AG04449 (cell line): ENCODE measurements around the gene RAD51B.
A peak's percentile ranks its signal among the peaks of the same experiment; 100 is the strongest.

Experiments used
- CTCF ChIA-PET: fragments of 350-600 bp; formaldehyde crosslinking; extraction: SDS; loops from one replicate; lab custom pipeline; 2021; ENCODE audit warnings: antibody characterized with exemption; lab: Yijun Ruan, JAX
- POLR2A ChIA-PET: fragments of 400-600, 350-600 bp; formaldehyde crosslinking; extraction: SDS; loops from one replicate; lab custom pipeline; 2020; ENCODE audit warnings: antibody characterized with exemption, inconsistent platforms; lab: Yijun Ruan, JAX
- DNase-seq: peaks from one replicate; pipeline ENCODE4 v3.0.0-alpha.2; 2010; ENCODE audit warnings: low read depth, low spot score
- H3K4me3 ChIP-seq: 2 replicates; pipeline ENCODE4 v1.5.1; 2011; ENCODE audit warnings: low read depth, mild to moderate bottlenecking, control low read depth, low read length
- CTCF ChIP-seq: IDR thresholded peaks from one replicate; pipeline ENCODE4 v1.5.1; 2011; ENCODE audit warnings: mild to moderate bottlenecking, moderate library complexity, low read length, control low read depth, inconsistent platforms; ENCODE audit not compliant: insufficient read depth; ENCODE audit errors: missing control alignments

RAD51B gene

DNA sequence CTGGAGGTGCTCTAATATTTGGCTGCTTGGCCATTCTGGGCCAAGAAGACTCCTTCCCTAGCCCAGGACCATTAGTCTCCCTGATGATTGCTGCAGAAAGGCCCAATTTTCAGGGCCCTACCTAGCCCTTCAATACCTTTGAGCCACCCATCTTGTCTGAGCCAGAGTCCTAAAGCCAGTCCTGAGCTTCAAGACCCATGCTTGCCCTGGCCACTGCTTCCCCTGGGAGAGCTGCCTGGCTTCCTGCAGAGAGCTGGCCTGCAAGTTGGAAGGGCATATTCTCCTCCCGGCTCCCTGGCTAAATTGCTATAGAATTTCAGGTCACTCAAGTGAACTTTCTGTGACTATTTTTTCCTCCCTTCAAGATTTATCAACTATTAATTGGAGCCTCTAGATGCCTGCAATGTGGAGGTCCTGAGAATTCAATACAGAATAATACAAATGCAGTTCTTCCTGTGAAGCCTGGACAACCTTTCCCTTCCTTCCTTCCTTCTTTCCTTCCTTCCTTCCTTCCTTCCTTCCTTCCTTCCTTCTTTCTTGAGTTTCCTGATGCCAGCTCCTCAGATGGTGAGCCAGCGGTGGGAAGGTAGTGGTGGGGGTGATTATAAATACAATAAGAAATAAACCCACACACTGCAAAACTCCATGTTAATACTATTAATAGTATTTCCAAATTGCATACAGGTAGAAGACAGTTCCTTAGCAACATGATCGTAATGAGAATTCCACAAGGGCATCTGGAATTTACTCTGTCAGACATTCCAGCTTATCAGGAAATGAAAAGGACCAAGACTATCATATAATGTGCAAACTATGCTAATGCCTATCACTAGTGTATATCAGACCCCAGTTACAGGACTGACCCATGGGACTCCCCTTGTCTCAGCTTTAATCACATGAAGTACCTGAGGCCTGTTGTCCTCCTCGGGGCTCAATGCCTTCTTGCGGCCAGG is 865.2 kb downstream of the RAD51B start:
- CTCF ChIA-PET, result interaction anchor here (1.2 to 1.9 kb wide), 3 partner anchors 105 to 436 kb away, joined by 3 to 7 read pairs (median 6); no protein-coding TSS in a partner anchor

GRCh38 chr14:68685419-68686204 is 866.0 kb downstream of the RAD51B start:
- TF ChIP-seq CTCF, result no peak
- DNase-seq, result no peak
- ChIA-PET CTCF (interaction anchor here (1.2 to 1.9 kb wide), 3 partner anchors 104 to 437 kb away, joined by 3 to 7 read pairs (median 6); no protein-coding TSS in a partner anchor), POLR2A (interaction anchor here (5.8 kb wide), 1 partner anchor 106 kb away, joined by 41 read pairs; the partner anchor contains the start of gene ZFP36L1)
- H3K4me3 ChIP-seq, result no peak overlapping the region

More for the DNA sequence above, 865.2 kb downstream of the RAD51B start:
- no peak for TF ChIP-seq CTCF
- no peak for DNase-seq
- POLR2A ChIA-PET, result interaction anchor here (5.8 kb wide), 1 partner anchor 106 kb away, joined by 41 read pairs; the partner anchor contains the start of gene ZFP36L1
- no peak overlapping the region for H3K4me3 ChIP-seq

GRCh38 chr14:68686205-68686465 is 866.6 kb downstream of the RAD51B start:
- no peak overlapping the region for H3K4me3 ChIP-seq
- DNase-seq, result no peak
- TF ChIP-seq CTCF, result no peak
- POLR2A ChIA-PET, result interaction anchor here (5.8 kb wide), 1 partner anchor 105 kb away, joined by 41 read pairs; the partner anchor contains the start of gene ZFP36L1
- CTCF ChIA-PET, result no interaction called here

GRCh38 chr14:68686724-68687123 is 867.1 kb downstream of the RAD51B start:
- POLR2A ChIA-PET, result interaction anchor here (5.8 kb wide), 1 partner anchor 104 kb away, joined by 41 read pairs; the partner anchor contains the start of gene ZFP36L1
- no peak overlapping the region for H3K4me3 ChIP-seq

GRCh38 chr14:68687746-68688145 is 868.2 kb downstream of the RAD51B start:
- DNase-seq, result peak; percentile 91
- H3K4me3 ChIP-seq, result no peak overlapping the region
- TF ChIP-seq CTCF, result no peak
- POLR2A ChIA-PET, result interaction anchor here (1.4 to 5.8 kb wide), 3 partner anchors 98 to 140 kb away, joined by 6 to 41 read pairs (median 6); partner anchors contain the start of gene ZFP36L1
- CTCF ChIA-PET, result interaction anchor here (1.1 to 1.7 kb wide), 2 partner anchors 50 to 439 kb away, joined by 4 to 11 read pairs; no protein-coding TSS in a partner anchor

More at GRCh38 chr14:68686724-68687123, 867.1 kb downstream of the RAD51B start:
- TF ChIP-seq CTCF, result no peak
- CTCF ChIA-PET, result no interaction called here
- no peak for DNase-seq
